ENCODE measurements around the gene PI16. TPM values are rescaled to one million over a fixed set of nuclear protein-coding genes. Genes with fewer than 3 reads are reported as not detected.

The PI16 gene
- total RNA-seq, 4 donors from 2014 or later: 2.8 to 17.2 (median 3.9) TPM

DNA sequence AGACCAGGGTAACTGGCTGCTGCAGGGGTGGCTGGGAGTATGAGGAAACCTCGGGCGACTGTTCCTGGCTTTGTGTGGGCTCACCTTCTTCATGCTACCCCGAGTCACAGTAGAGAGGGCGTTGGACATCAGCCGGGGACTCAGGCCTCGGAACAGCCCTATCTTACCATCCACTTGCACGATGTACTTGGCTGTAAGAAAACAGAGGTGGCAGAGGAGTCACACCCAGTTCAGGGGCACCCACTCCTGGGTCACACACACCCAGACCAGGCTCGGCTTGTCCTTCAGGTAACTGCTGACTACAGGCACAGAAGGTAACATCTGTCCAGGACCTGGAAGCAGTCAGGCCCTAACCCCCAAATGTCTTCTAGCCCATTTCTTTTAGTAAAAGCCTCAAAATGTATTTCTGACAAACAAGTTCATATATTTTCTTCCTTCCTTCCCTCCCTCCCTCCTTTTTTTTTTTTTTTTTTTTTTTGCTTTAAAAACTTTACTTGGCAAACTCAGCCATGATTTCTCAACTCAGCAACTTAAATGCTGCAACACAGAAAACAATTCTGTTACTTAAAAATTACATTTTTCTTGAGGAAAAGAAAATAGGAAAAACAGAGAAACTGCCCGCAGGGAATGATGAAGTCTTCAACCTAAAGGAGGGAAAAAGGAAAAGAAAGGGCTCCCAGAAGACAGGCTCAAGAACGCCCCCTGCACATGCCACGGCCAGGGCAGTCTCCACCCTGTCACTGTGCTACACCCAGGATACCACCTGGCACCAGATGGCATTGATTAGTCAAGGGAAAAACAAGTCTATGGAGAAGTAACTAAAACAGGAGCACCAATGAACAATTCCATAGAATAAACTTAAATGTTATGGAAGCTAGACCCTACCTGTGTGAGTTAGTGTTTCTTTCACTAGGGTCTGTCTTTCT, 24.1 kb downstream of the PI16 start:
- Histone ChIP-seq H3K27ac (no peak overlapping the region), H3K9me3 (no peaks in the 10 kb centered on the region), H3K4me1 (peaks cover 39% of the 10 kb centered on the region), H3K4me3 (no peak overlapping the region), H3K36me3 (peaks cover 48% of the 10 kb centered on the region), H3K27me3 (no peaks in the 10 kb centered on the region)
- no peak for DNase-seq (ENCODE audit: low spot score in 2 of 2)
- TF ChIP-seq POLR2A (IDR thresholded peaks at IDR 0.05) (no peak), EP300 (IDR thresholded peaks at IDR 0.05) (no peak), POLR2AphosphoS5 (IDR thresholded peaks at IDR 0.05) (no peak)
- TF ChIP-seq, protein P1, sequence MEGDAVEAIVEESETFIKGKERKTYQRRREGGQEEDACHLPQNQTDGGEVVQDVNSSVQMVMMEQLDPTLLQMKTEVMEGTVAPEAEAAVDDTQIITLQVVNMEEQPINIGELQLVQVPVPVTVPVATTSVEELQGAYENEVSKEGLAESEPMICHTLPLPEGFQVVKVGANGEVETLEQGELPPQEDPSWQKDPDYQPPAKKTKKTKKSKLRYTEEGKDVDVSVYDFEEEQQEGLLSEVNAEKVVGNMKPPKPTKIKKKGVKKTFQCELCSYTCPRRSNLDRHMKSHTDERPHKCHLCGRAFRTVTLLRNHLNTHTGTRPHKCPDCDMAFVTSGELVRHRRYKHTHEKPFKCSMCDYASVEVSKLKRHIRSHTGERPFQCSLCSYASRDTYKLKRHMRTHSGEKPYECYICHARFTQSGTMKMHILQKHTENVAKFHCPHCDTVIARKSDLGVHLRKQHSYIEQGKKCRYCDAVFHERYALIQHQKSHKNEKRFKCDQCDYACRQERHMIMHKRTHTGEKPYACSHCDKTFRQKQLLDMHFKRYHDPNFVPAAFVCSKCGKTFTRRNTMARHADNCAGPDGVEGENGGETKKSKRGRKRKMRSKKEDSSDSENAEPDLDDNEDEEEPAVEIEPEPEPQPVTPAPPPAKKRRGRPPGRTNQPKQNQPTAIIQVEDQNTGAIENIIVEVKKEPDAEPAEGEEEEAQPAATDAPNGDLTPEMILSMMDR (IDR thresholded peaks at IDR 0.05): no peak
- WGBS: 91% methylated on average over 11 of the region's 11 CpGs

DNA sequence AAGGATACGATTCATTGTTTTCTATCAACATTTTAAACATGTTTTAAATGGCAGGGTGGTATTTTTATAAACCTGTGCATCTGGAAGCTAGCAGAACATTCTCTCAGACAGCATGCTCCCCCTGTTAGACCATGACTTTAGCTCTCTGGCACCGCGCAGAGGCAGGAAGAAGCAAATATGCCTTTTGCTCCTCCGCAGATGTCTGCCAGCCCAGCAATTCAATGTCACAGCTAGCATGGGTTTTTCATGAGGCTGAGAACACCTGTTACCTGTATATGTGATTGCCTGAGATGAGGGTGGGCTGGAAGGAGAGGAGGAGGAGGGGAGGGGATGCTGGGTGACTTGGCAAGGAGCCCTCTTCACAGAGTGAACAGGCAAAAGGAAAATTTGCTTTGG, 24.8 kb downstream of the PI16 start:
- peaks cover 41% of the 10 kb centered on the region for H3K36me3 ChIP-seq
- H3K4me1 ChIP-seq: peaks cover 46% of the 10 kb centered on the region

DNA sequence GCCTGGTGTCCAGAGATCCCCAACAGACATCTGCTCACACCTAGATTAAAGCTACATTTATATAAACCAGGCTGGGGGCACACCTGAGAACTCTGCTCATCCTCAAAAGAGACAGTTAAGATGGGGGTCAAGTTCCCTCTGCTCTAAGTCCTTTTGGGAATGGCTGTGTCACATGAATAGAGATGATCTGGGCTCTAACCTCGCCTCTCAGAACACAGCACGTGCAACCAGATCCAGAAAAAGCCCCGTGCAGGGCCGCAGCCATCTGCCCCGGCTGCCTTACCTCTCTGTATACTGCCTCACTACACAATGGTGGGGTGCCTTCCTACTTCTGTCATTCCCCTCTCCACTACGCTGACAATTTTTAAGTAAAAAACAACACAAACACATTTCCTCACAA, 25.6 kb downstream of the PI16 start:
- no peak for DNase-seq (ENCODE audit: low spot score in 2 of 2)
- peaks cover 54% of the 10 kb centered on the region for H3K4me1 ChIP-seq
- 72% methylated on average over 6 of the region's 6 CpGs for WGBS
- TF ChIP-seq EP300 (IDR thresholded peaks at IDR 0.05): no peak
- TF ChIP-seq POLR2A (IDR thresholded peaks at IDR 0.05): no peak
- TF ChIP-seq, protein P1 (IDR thresholded peaks at IDR 0.05): no peak
- TF ChIP-seq POLR2AphosphoS5 (IDR thresholded peaks at IDR 0.05): no peak
- H3K27ac ChIP-seq: no peak overlapping the region
- no peak overlapping the region for H3K4me3 ChIP-seq
- peaks cover 34% of the 10 kb centered on the region for H3K36me3 ChIP-seq
- no peaks in the 10 kb centered on the region for H3K27me3 ChIP-seq
- H3K9me3 ChIP-seq: no peaks in the 10 kb centered on the region

More for the DNA sequence above, 24.8 kb downstream of the PI16 start:
- TF ChIP-seq POLR2AphosphoS5 (IDR thresholded peaks at IDR 0.05): no peak
- TF ChIP-seq, protein P1 (IDR thresholded peaks at IDR 0.05): peak; percentile 49 to 54
- Histone ChIP-seq H3K9me3 (no peaks in the 10 kb centered on the region), H3K27ac (no peak overlapping the region), H3K27me3 (no peaks in the 10 kb centered on the region), H3K4me3 (no peak overlapping the region)
- 38% methylated on average over 4 of the region's 4 CpGs for WGBS
- DNase-seq (ENCODE audit: low spot score in 2 of 2): no peak

DNA sequence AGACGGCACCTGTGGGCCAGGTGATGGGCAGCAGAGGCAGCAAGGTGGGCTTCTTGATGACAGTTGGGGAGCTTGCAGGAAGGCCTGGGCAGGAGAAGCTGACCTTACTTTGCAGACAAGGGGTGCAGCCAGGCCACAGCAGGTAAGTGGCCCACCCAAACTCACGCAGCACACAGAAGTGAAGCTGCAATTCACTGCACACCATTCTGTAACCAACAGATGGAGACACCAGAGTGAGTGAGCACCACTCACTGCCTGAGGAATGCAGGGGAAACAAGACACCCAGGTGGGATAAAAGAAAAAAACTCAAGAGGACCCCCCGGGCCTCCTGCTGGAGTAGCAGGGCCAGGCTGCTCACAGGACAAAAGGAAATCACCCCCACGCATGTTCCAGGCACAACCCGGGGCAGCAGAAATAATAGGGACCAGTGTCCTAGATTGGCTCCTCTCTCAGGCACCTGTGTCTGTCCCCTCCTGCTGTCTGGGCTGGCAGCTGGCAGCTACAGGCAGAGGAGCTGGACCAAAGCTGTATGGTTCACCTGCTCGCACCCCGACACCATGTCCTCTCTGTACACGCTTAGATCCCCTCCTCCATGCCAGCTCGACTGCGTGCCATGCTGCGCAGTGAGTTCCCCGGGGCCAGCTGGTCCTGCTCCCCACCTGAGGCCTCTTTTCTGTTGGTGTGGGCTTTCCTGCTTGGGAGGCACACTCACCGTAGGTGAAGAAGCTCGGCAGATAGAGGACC, 26.5 kb downstream of the PI16 start:
- Histone ChIP-seq H3K36me3 (peaks cover 24% of the 10 kb centered on the region), H3K9me3 (no peaks in the 10 kb centered on the region), H3K4me3 (no peak overlapping the region), H3K27me3 (no peaks in the 10 kb centered on the region), H3K27ac (no peak overlapping the region), H3K4me1 (peaks cover 57% of the 10 kb centered on the region)
- DNase-seq (ENCODE audit: low spot score in 2 of 2): no peak
- WGBS: 72% methylated on average over 14 of the region's 14 CpGs
- TF ChIP-seq EP300 (IDR thresholded peaks at IDR 0.05) (no peak), POLR2A (IDR thresholded peaks at IDR 0.05) (no peak), POLR2AphosphoS5 (IDR thresholded peaks at IDR 0.05) (no peak)
- TF ChIP-seq, protein P1 (IDR thresholded peaks at IDR 0.05): no peak

DNA sequence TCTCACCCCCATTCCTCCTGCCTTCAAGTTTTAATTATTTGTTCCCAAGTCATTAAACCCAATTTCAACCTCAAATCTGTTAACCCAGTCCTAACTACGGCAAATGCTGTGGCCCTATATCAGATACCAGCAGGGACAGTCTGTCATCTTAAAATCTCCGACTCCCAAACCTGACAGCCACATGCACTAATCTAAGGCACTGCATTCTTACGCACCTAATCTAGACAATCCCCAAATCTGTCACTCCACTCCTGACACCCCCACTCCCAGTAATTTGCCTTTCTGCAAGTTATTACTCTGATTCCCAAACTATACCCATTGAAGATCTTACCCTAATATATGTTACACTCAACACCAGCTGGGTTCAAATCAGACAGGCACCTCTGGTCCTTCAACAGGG, 29.0 kb downstream of the PI16 start:
- Histone ChIP-seq H3K36me3 (no peaks in the 10 kb centered on the region), H3K4me3 (no peak overlapping the region), H3K9me3 (no peaks in the 10 kb centered on the region), H3K27ac (no peak overlapping the region), H3K27me3 (no peaks in the 10 kb centered on the region), H3K4me1 (peaks cover 70% of the 10 kb centered on the region)
- 93% methylated on average over 3 of the region's 3 CpGs for WGBS
- DNase-seq (ENCODE audit: low spot score in 2 of 2): no peak
- TF ChIP-seq, protein P1 (IDR thresholded peaks at IDR 0.05): no peak
- no peak for TF ChIP-seq POLR2AphosphoS5 (IDR thresholded peaks at IDR 0.05)
